Activated CD4-positive, alpha-beta memory T cell treated with anti-CD3 and anti-CD28 coated beads for 36 hours (primary cell): ENCODE data around the gene AHNAK2. TPM values are rescaled to one million over a fixed set of nuclear protein-coding genes. Genes with fewer than 3 reads are reported as not detected.

Experiments used
- CTCF ChIA-PET: fragments of 350-600 bp; sonication (Branson Sonifier 250); formaldehyde crosslinking; loops from one replicate; lab custom pipeline; 2021; ENCODE audit warnings: antibody characterized with exemption, inconsistent platforms; lab: Charles Lee
- POLR2A ChIA-PET: fragments of 350-600 bp; sonication (Branson Sonifier 250); formaldehyde crosslinking; loops from one replicate; lab custom pipeline; 2021; ENCODE audit warnings: antibody characterized with exemption; lab: Charles Lee
- DNase-seq: peaks from one replicate; pipeline ENCODE4 v3.0.0-alpha.2; 2020
- H3K27ac Mint-ChIP-seq: one replicate; pipeline ENCODE4 v1.8.0; 2021; ENCODE audit warnings: mixed read lengths
- H3K27me3 Mint-ChIP-seq: one replicate; pipeline ENCODE4 v1.8.0; 2021; ENCODE audit warnings: mixed read lengths
- H3K36me3 Mint-ChIP-seq: one replicate; pipeline ENCODE4 v1.8.0; 2021; ENCODE audit warnings: mixed read lengths
- H3K4me1 Mint-ChIP-seq: one replicate; pipeline ENCODE4 v1.8.0; 2021; ENCODE audit warnings: low read depth, mixed read lengths
- H3K4me3 Mint-ChIP-seq: one replicate; pipeline ENCODE4 v1.8.0; 2021; ENCODE audit warnings: mild to moderate bottlenecking, mixed read lengths
- H3K9me3 Mint-ChIP-seq: one replicate; pipeline ENCODE4 v1.8.0; 2021; ENCODE audit warnings: mixed read lengths
- intact Hi-C: fragments of 100-400 bp; cut with micrococcal nuclease; formaldehyde crosslinking; loops from one replicate; pipeline ENCODE4 v1.15.1; 2023
- total RNA-seq, 2 experiments: library from RNA; stranded (reverse); gene quantifications; one replicate each; pipeline ENCODE4 v1.2.3, GENCODE V29; 2021

The AHNAK2 gene
- total RNA-seq, 2 experiments from 2014 or later = 0.02 to 0.05 TPM

- Mint-ChIP-seq H3K4me1 (peaks cover 3% of the 10 kb centered on the region), H3K36me3 (no peaks in the 10 kb centered on the region), H3K27me3 (peaks cover 7% of the 10 kb centered on the region), H3K9me3 (no peaks in the 10 kb centered on the region), H3K4me3 (no peak overlapping the region), H3K27ac (no peak overlapping the region)
- ChIA-PET POLR2A (no interaction called here), CTCF (no interaction called here)
- no peak for DNase-seq
- intact Hi-C loops = no loop called here
Measured at GRCh38 chr14:104929268-104930230, 48.6 kb downstream of the AHNAK2 start.

GRCh38 chr14:104928391-104929133 is 49.6 kb downstream of the AHNAK2 start:
- peaks cover 3% of the 10 kb centered on the region for H3K4me1 Mint-ChIP-seq
- peaks cover 2% of the 10 kb centered on the region for H3K27me3 Mint-ChIP-seq
- peaks cover 3% of the 10 kb centered on the region for H3K9me3 Mint-ChIP-seq
- no peaks in the 10 kb centered on the region for H3K36me3 Mint-ChIP-seq
- no peak overlapping the region for H3K4me3 Mint-ChIP-seq
- no peak for DNase-seq
- ChIA-PET CTCF (no interaction called here), POLR2A (no interaction called here)
- H3K27ac Mint-ChIP-seq = no peak overlapping the region
- intact Hi-C loops = no loop called here

GRCh38 chr14:104927901-104928300 is 50.3 kb downstream of the AHNAK2 start:
- Mint-ChIP-seq H3K27ac (no peak overlapping the region), H3K36me3 (no peaks in the 10 kb centered on the region), H3K4me3 (no peak overlapping the region), H3K27me3 (peaks cover 2% of the 10 kb centered on the region), H3K4me1 (peaks cover 3% of the 10 kb centered on the region), H3K9me3 (peaks cover 3% of the 10 kb centered on the region)
- DNase-seq = no peak
- CTCF ChIA-PET = no interaction called here
- intact Hi-C loops = no loop called here
- POLR2A ChIA-PET = no interaction called here

- Mint-ChIP-seq H3K27me3 (peaks cover 2% of the 10 kb centered on the region), H3K4me3 (no peak overlapping the region), H3K36me3 (no peaks in the 10 kb centered on the region), H3K27ac (no peak overlapping the region), H3K9me3 (peaks cover 3% of the 10 kb centered on the region), H3K4me1 (peaks cover 3% of the 10 kb centered on the region)
- intact Hi-C loops = no loop called here
- POLR2A ChIA-PET = no interaction called here
- no peak for DNase-seq
- CTCF ChIA-PET = no interaction called here
Measured at GRCh38 chr14:104927432-104927816, 50.8 kb downstream of the AHNAK2 start.

- H3K4me1 Mint-ChIP-seq = peaks cover 3% of the 10 kb centered on the region
- CTCF ChIA-PET = no interaction called here
- POLR2A ChIA-PET = no interaction called here
- intact Hi-C loops = no loop called here
- no peak overlapping the region for H3K4me3 Mint-ChIP-seq
- DNase-seq = no peak
- H3K27ac Mint-ChIP-seq = no peak overlapping the region
- H3K9me3 Mint-ChIP-seq = peaks cover 3% of the 10 kb centered on the region
- H3K36me3 Mint-ChIP-seq = no peaks in the 10 kb centered on the region
- H3K27me3 Mint-ChIP-seq = peaks cover 2% of the 10 kb centered on the region
Measured at GRCh38 chr14:104926619-104927431, 51.3 kb downstream of the AHNAK2 start.

GRCh38 chr14:104925855-104926609 is 52.1 kb downstream of the AHNAK2 start:
- H3K9me3 Mint-ChIP-seq = peaks cover 3% of the 10 kb centered on the region
- no peak overlapping the region for H3K4me3 Mint-ChIP-seq
- POLR2A ChIA-PET = no interaction called here
- DNase-seq = no peak
- H3K27me3 Mint-ChIP-seq = peaks cover 2% of the 10 kb centered on the region
- no peaks in the 10 kb centered on the region for H3K36me3 Mint-ChIP-seq
- intact Hi-C loops = no loop called here
- no peak overlapping the region for H3K27ac Mint-ChIP-seq
- peaks cover 3% of the 10 kb centered on the region for H3K4me1 Mint-ChIP-seq
- CTCF ChIA-PET = no interaction called here

- Mint-ChIP-seq H3K27ac (no peak overlapping the region), H3K27me3 (peaks cover 2% of the 10 kb centered on the region), H3K4me3 (no peak overlapping the region), H3K4me1 (peaks cover 3% of the 10 kb centered on the region), H3K36me3 (no peaks in the 10 kb centered on the region), H3K9me3 (peaks cover 3% of the 10 kb centered on the region)
- intact Hi-C loops = no loop called here
- ChIA-PET CTCF (no interaction called here), POLR2A (no interaction called here)
- no peak for DNase-seq
Measured at GRCh38 chr14:104925214-104925854, 52.8 kb downstream of the AHNAK2 start.

- H3K27ac Mint-ChIP-seq = no peak within 1 kb of the TSS
- peaks cover 2% of the 10 kb centered on the region for H3K27me3 Mint-ChIP-seq
- H3K4me1 Mint-ChIP-seq = peaks cover 3% of the 10 kb centered on the region
- CTCF ChIA-PET = no interaction called here
- intact Hi-C loops = no loop called here
- no peaks in the 10 kb centered on the region for H3K36me3 Mint-ChIP-seq
- no peak within 1 kb of the TSS for H3K4me3 Mint-ChIP-seq
- H3K9me3 Mint-ChIP-seq = peaks cover 3% of the 10 kb centered on the region
- POLR2A ChIA-PET = no interaction called here
- DNase-seq = no peak
Measured at GRCh38 chr14:104924421-104925213, 53.6 kb downstream of the AHNAK2 start, which contains the start of gene PLD4. Gene PLD4, plus strand, starts transcription at chr14:104924879. Its CDS starts 2,262 bp downstream, at chr14:104927141.

GRCh38 chr14:104923640-104924420 is 54.3 kb downstream of the AHNAK2 start:
- POLR2A ChIA-PET = no interaction called here
- Mint-ChIP-seq H3K27me3 (peaks cover 2% of the 10 kb centered on the region), H3K36me3 (no peaks in the 10 kb centered on the region), H3K4me3 (no peak overlapping the region), H3K27ac (no peak overlapping the region), H3K9me3 (peaks cover 3% of the 10 kb centered on the region), H3K4me1 (peaks cover 3% of the 10 kb centered on the region)
- no peak for DNase-seq
- intact Hi-C loops = no loop called here
- CTCF ChIA-PET = interaction anchor here (0.7 kb wide), 1 partner anchor 600 kb away, joined by 3 read pairs; no protein-coding TSS in a partner anchor

- Mint-ChIP-seq H3K4me3 (no peak overlapping the region), H3K27me3 (peaks cover 5% of the 10 kb centered on the region), H3K27ac (no peak overlapping the region), H3K36me3 (no peaks in the 10 kb centered on the region), H3K9me3 (peaks cover 3% of the 10 kb centered on the region), H3K4me1 (no peaks in the 10 kb centered on the region)
- POLR2A ChIA-PET = no interaction called here
- intact Hi-C loops = no loop called here
- CTCF ChIA-PET = no interaction called here
- no peak for DNase-seq
Measured at GRCh38 chr14:104919993-104920315, 58.2 kb downstream of the AHNAK2 start.
